Left ventricle myocardium inferior (tissue), 1 donor: ENCODE measurements around the gene LDAH. TPM values are rescaled to one million over a fixed set of nuclear protein-coding genes. Genes with fewer than 3 reads are reported as not detected.

Source experiments
- DNase-seq: peaks from one replicate; pipeline ENCODE4 v3.0.0-alpha.2; 2020
- H3K27ac ChIP-seq: fragments of 200-600 bp; replicated peaks from 2 replicates; pipeline ENCODE4 v1.8.0; 2021
- H3K27me3 ChIP-seq: fragments of 200-600 bp; 2 replicates; pipeline ENCODE4 v1.8.0; 2021; ENCODE audit warnings: low read depth
- H3K36me3 ChIP-seq: fragments of 200-600 bp; 2 replicates; pipeline ENCODE4 v1.8.0; 2021
- H3K4me1 ChIP-seq: fragments of 200-600 bp; 2 replicates; pipeline ENCODE4 v1.8.0; 2021
- H3K4me3 ChIP-seq: fragments of 200-600 bp; 2 replicates; pipeline ENCODE4 v1.8.0; 2021; ENCODE audit warnings: mild to moderate bottlenecking, moderate library complexity
- H3K9me3 ChIP-seq: fragments of 200-600 bp; replicated peaks from 2 replicates; pipeline ENCODE4 v1.8.0; 2021
- CTCF ChIP-seq: fragments of 200-600 bp; IDR thresholded peaks from 2 replicates; pipeline ENCODE4 v1.8.0; 2021; ENCODE audit warnings: antibody characterized with exemption, mild to moderate bottlenecking, borderline replicate concordance
- intact Hi-C: fragments of 100-400 bp; cut with micrococcal nuclease; formaldehyde crosslinking; loops from one replicate; pipeline ENCODE4 v1.11.0; 2022
- total RNA-seq: library from RNA; stranded (reverse); fragmentation: NEBNext Ultra II Directional; extraction: Animal tissue kit (Norgen Biotek cat#: 25700); gene quantifications from one replicate; pipeline ENCODE4 v1.2.1, GENCODE V29; 2021
- donor health status: DM: no; HTN: yes; CAD: no; lungs with severe emphysema.

The LDAH gene
- total RNA-seq, 1 donor from 2014 or later, result 8.5 TPM

- TF ChIP-seq CTCF, result no peak
- intact Hi-C loops, result no loop called here
- peaks cover 97% of the 10 kb centered on the region for H3K27me3 ChIP-seq
- no peak overlapping the region for H3K27ac ChIP-seq
- H3K4me1 ChIP-seq, result peaks cover 30% of the 10 kb centered on the region
- H3K36me3 ChIP-seq, result no peaks in the 10 kb centered on the region
- no peak for DNase-seq
- no peak overlapping the region for H3K4me3 ChIP-seq
- H3K9me3 ChIP-seq, result no peaks in the 10 kb centered on the region
These were observed 158.9 kb downstream of the LDAH start for GRCh38 chr2:20664071-20664390.

GRCh38 chr2:20663196-20664070 lies 159.5 kb downstream of the LDAH start:
- Histone ChIP-seq H3K4me3 (no peak overlapping the region), H3K36me3 (no peaks in the 10 kb centered on the region), H3K27ac (no peak overlapping the region), H3K4me1 (peaks cover 29% of the 10 kb centered on the region), H3K27me3 (peaks cover 95% of the 10 kb centered on the region), H3K9me3 (no peaks in the 10 kb centered on the region)
- DNase-seq, result no peak
- TF ChIP-seq CTCF, result no peak
- intact Hi-C loops, result no loop called here

- intact Hi-C loops, result no loop called here
- H3K4me3 ChIP-seq, result no peak overlapping the region
- no peak for TF ChIP-seq CTCF
- H3K27ac ChIP-seq, result no peak overlapping the region
- no peaks in the 10 kb centered on the region for H3K9me3 ChIP-seq
- peaks cover 94% of the 10 kb centered on the region for H3K27me3 ChIP-seq
- peaks cover 21% of the 10 kb centered on the region for H3K4me1 ChIP-seq
- H3K36me3 ChIP-seq, result no peaks in the 10 kb centered on the region
- DNase-seq, result no peak
These were observed 160.5 kb downstream of the LDAH start for GRCh38 chr2:20662308-20662937.

- intact Hi-C loops, result loop anchor here (2.0 kb wide), 1 partner anchor 301 kb away; no protein-coding TSS in a partner anchor
- Histone ChIP-seq H3K4me3 (no peak overlapping the region), H3K27me3 (peaks cover 96% of the 10 kb centered on the region), H3K9me3 (no peaks in the 10 kb centered on the region), H3K36me3 (no peaks in the 10 kb centered on the region), H3K4me1 (peaks cover 17% of the 10 kb centered on the region), H3K27ac (no peak overlapping the region)
- TF ChIP-seq CTCF, result peak; percentile 98
- DNase-seq, result no peak
These were observed 161.2 kb downstream of the LDAH start for GRCh38 chr2:20661421-20662307.
